Heart right ventricle (tissue), 16 donors: ENCODE results near the gene CALHM5. TPM values are rescaled to one million over a fixed set of nuclear protein-coding genes. Genes with fewer than 3 reads are reported as not detected.
A peak's percentile ranks its signal among the peaks of the same experiment; 100 is the strongest.

Source experiments
- ATAC-seq, 8 donors: fragments of 200-7000 bp; cut with Tn5 transposase; one replicate each; pipeline ENCODE4 v1.9.1; 2020; ENCODE audit warnings: mild to moderate bottlenecking in 8 of 8, moderate library complexity in 8 of 8, moderate number of reproducible peaks in 1 of 8
- DNase-seq, 2 donors: peaks; one replicate each; pipeline ENCODE4 v3.0.0-alpha.2; 2020
- H3K27ac ChIP-seq, 10 donors: fragments of 200-600 bp; sonication (generic) in 2 of 10; one replicate each; pipeline versions ENCODE4 v1.5.0 to v1.8.0; 2020 to 2022; ENCODE audit warnings: mild to moderate bottlenecking in 3 of 10
- H3K27me3 ChIP-seq, 7 donors: fragments of 200-600 bp; one replicate each; pipeline ENCODE4 v1.8.0; 2021 to 2022; ENCODE audit warnings: mild to moderate bottlenecking in 2 of 7
- H3K36me3 ChIP-seq, 9 donors: fragments of 200-600 bp; sonication (generic) in 1 of 9; one replicate each; pipeline versions ENCODE4 v1.5.0 to v1.8.0; 2020 to 2022; ENCODE audit warnings: mild to moderate bottlenecking in 2 of 9
- H3K4me1 ChIP-seq, 9 donors: fragments of 200-600 bp; sonication (generic) in 1 of 9; one replicate each; pipeline versions ENCODE4 v1.5.0 to v1.8.0; 2020 to 2022; ENCODE audit warnings: mild to moderate bottlenecking in 4 of 9
- H3K4me3 ChIP-seq, 10 donors: fragments of 200-600 bp; sonication (generic) in 2 of 10; one replicate each; pipeline versions ENCODE4 v1.5.0 to v1.8.0; 2020 to 2022; ENCODE audit warnings: mild to moderate bottlenecking in 7 of 10, moderate library complexity in 2 of 10
- H3K9me3 ChIP-seq, 11 donors: fragments of 200-600 bp in 10 of 11; sonication (generic) in 2 of 11; one replicate each; pipeline versions ENCODE4 v1.5.0 to v1.8.0; 2013 to 2022; ENCODE audit warnings: mild to moderate bottlenecking in 2 of 11, control low read depth in 1 of 11, moderate library complexity in 1 of 11
- CTCF ChIP-seq, 9 donors: fragments of 200-600 bp; sonication (generic) in 2 of 9; IDR thresholded peaks; one replicate each; pipeline versions ENCODE4 v1.5.0 to v1.8.0; 2021 to 2022; ENCODE audit warnings: antibody characterized with exemption in 9 of 9, mild to moderate bottlenecking in 5 of 9, moderate library complexity in 1 of 9
- WGBS, 2 donors: extraction: QIAGEN DNeasy Blood & Tissue Kit; methylation state at CpG; one replicate each; pipeline ENCODE4 v1.1.7; 2013; ENCODE audit warnings: inconsistent platforms in 1 of 2; 5-methylcytosine and 5-hydroxymethylcytosine counted together
- intact Hi-C, 10 donors: fragments of 100-400 bp; cut with DNase I; formaldehyde crosslinking; loops; one replicate each; pipeline versions ENCODE4 v1.11.1 to v1.14.2; 2022
- polyA plus RNA-seq, 2 donors: library from polyadenylated mRNA; stranded (reverse); fragments of 200-250 nt; gene quantifications; one replicate each; pipeline ENCODE4 v1.2.3, GENCODE V29; 2013
- total RNA-seq, 10 donors: library from RNA; stranded (reverse); fragmentation: NEBNext Ultra II Directional in 3 of 10; extraction: Animal tissue kit (Norgen Biotek cat#: 25700) in 3 of 10; gene quantifications; one replicate each; pipeline versions ENCODE4 v1.2.1 to v1.2.4, GENCODE V29; 2021 to 2023
- donor health status: Arrhythmogenic right ventricular cardiomyopathy.
- donor health status: ischemic (EF 13 %, LVEDD 7.1; RV severe dilation, severe dysfunction).
- donor health status: healthy with polysubstance abuse.
- donor health status: DM: no; HTN: yes; CAD: no.
- donor health status: DM: no; HTN: no; CAD: no.
- donor health status: ischemic (EF 25% LVEDD 6.9; RV normal size, moderate dysfunction).
- donor health status: ischemic (EF 25% LVEDD 5.7; RV mildly dilated, moderate dysfunction).
- donor health status: healthy.
- donor health status: DM: yes; HTN: yes; CAD: no.
- donor health status: Ischemic cardiomyopathy.
- donor health status: ischemic (EF 35%, LVEDD 5.7; RV mildly dilated, moderate dysfunction).
- donor health status: nonischemic (EF 11% LVEDD 7.7; RV severe dilation, severe dysfunction).
- donor health status: DM: yes; HTN: yes; CAD: no.
- donor health status: PGD.
- donor health status: ischemic (EF 29% LVEDD 5.4; RV normal size, mild dysfunction).
- donor health status: nonischemic (EF 23%, LVEDD 6.1; RV moderate dilation, normal function).

The CALHM5 gene
- total and polyA plus RNA-seq, 12 donors, result 1.1 to 2.8 (median 1.4) TPM

- no peak for ATAC-seq
- DNase-seq, result no peak
- no peak overlapping the region for H3K4me3 ChIP-seq
- H3K9me3 ChIP-seq, result no peaks in the 10 kb centered on the region
- TF ChIP-seq CTCF (IDR thresholded peaks at IDR 0.05), result no peak
- no peaks in the 10 kb centered on the region for H3K36me3 ChIP-seq
- no peaks in the 10 kb centered on the region for H3K27me3 ChIP-seq
- H3K4me1 ChIP-seq, result peaks cover 0 to 46% (median 8%) of the 10 kb centered on the region in 9 donors
- WGBS, 2 donors, result 89 to 90% methylated on average over 2 of the region's 2 CpGs
- intact Hi-C loops, result loop anchor here in 9 of 10 donors (5.0 to 10.0 kb wide), 8 partner anchors 83 to 263 kb away; partner anchors contain the start of gene TSPYL1 (in 1 of the 9)
- H3K27ac ChIP-seq, result peak overlapping the region in 1 of 10 donors; percentile 26
Measured at GRCh38 chr6:116530436-116530835, 19.0 kb downstream of the CALHM5 start.

- TF ChIP-seq CTCF (IDR thresholded peaks at IDR 0.05), result peak; percentile 54 to 91 (median 84)
- Histone ChIP-seq H3K9me3 (no peaks in the 10 kb centered on the region), H3K27me3 (no peaks in the 10 kb centered on the region), H3K4me1 (peaks cover 0 to 34% (median 7%) of the 10 kb centered on the region in 9 donors), H3K27ac (no peak overlapping the region), H3K36me3 (no peaks in the 10 kb centered on the region), H3K4me3 (no peak overlapping the region)
- intact Hi-C loops, result loop anchor here (1.0 to 10.0 kb wide), 10 partner anchors 21 to 265 kb away; partner anchors contain the start of genes CALHM5 (in 1 of the 10) and TSPYL1 (in 1 of the 10)
- DNase-seq (peak; percentile 5 to 70), ATAC-seq (peak; percentile 81 to 92 (median 84))
- WGBS, 2 donors, result 82 to 88% methylated on average over 12 of the region's 12 CpGs
Measured at GRCh38 chr6:116531675-116532570, 20.5 kb downstream of the CALHM5 start.

- ATAC-seq (no peak), DNase-seq (no peak)
- Histone ChIP-seq H3K9me3 (no peaks in the 10 kb centered on the region), H3K4me1 (peaks cover 0 to 24% (median 5%) of the 10 kb centered on the region in 9 donors), H3K36me3 (no peaks in the 10 kb centered on the region), H3K27me3 (no peaks in the 10 kb centered on the region), H3K27ac (no peak overlapping the region), H3K4me3 (no peak overlapping the region)
- WGBS, 2 donors, result 66 to 69% methylated on average over 9 of the region's 9 CpGs
- intact Hi-C loops, result loop anchor here (2.0 to 10.0 kb wide), 9 partner anchors 86 to 266 kb away; partner anchors contain the start of gene TSPYL1 (in 1 of the 10)
- no peak for TF ChIP-seq CTCF (IDR thresholded peaks at IDR 0.05)
Measured at GRCh38 chr6:116533233-116533957, 22.0 kb downstream of the CALHM5 start.

DNA sequence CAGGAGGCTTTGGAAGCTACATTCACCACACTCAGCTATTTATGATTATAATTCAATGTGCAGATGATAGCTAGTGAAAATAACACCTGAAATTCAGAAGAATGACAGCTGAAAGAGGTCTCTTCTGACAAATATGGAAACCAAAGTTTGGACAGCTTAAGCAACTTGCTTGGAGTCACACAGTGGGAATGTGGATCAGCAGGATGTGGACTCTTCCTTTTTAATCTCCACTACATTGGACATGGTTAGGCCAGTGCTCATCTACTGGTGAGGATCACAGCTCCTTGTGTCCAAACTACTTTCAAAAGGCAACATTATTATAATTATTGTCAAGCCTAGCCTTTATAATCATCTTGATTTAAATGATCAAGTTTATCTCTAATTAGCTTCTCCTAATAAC, 23.7 kb downstream of the CALHM5 start:
- intact Hi-C loops, result loop anchor here in 5 of 10 donors (10.0 kb wide), 3 partner anchors 90 to 260 kb away; partner anchors contain the start of gene TSPYL1 (in 1 of the 5)
- H3K27ac ChIP-seq, result no peak overlapping the region
- no peak for ATAC-seq

More for the DNA sequence above, 23.7 kb downstream of the CALHM5 start:
- H3K4me3 ChIP-seq, result no peak overlapping the region
- TF ChIP-seq CTCF (IDR thresholded peaks at IDR 0.05), result no peak
- H3K27me3 ChIP-seq, result no peaks in the 10 kb centered on the region
- H3K36me3 ChIP-seq, result no peaks in the 10 kb centered on the region
- H3K9me3 ChIP-seq, result no peaks in the 10 kb centered on the region
- peaks cover 0 to 14% (median 0%) of the 10 kb centered on the region in 9 donors for H3K4me1 ChIP-seq
- no peak for DNase-seq
